NT2/D1 (cell line): ENCODE data around the gene DBN1.

Source experiments
- YY1 ChIP-seq: IDR thresholded peaks from 2 replicates; pipeline ENCODE4 v1.6.1; 2011; ENCODE audit not compliant: insufficient read length, insufficient read depth
- ZNF274 ChIP-seq: IDR thresholded peaks from 2 replicates; pipeline ENCODE4 v1.6.1; 2011; ENCODE audit warnings: mild to moderate bottlenecking, low read depth, low read length

GRCh38 chr5:177509991-177510566, 36.6 kb upstream of the DBN1 start:
- TF ChIP-seq YY1, result no peak
- TF ChIP-seq ZNF274, result no peak
